NCI-H774 (cell line): ENCODE data around the gene UBE2E3.
"Not testable (repeated sequence)": the region's sequence is repeated elsewhere in the genome, so short reads cannot be mapped to it uniquely, and the experiment has no call there.

ENCODE experiments used
- DNase-seq: peaks from one replicate; lab custom pipeline; 2025; lab: John Stamatoyannopoulos, UW

Gene UBE2E3

DNA sequence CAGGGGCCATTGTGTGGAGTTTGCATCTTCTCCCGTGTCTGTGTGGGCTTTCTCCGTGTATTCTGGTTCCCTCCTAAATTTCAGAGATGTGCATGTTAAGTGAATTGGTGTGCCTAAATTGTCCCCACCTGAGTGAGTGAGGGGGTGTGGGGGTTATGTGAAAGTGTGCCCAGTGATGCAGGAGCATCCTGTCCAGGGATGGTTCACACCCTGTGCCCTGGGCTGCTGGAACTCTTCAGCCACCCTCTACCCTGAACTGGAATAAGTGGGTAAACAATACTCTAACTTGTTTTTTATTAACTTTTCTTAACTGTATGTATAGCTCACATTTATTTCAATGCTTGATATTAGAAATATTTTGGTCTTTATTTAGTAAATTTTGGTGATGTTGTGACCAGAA is 56.0 kb downstream of the UBE2E3 start:
- no peak for DNase-seq

DNA sequence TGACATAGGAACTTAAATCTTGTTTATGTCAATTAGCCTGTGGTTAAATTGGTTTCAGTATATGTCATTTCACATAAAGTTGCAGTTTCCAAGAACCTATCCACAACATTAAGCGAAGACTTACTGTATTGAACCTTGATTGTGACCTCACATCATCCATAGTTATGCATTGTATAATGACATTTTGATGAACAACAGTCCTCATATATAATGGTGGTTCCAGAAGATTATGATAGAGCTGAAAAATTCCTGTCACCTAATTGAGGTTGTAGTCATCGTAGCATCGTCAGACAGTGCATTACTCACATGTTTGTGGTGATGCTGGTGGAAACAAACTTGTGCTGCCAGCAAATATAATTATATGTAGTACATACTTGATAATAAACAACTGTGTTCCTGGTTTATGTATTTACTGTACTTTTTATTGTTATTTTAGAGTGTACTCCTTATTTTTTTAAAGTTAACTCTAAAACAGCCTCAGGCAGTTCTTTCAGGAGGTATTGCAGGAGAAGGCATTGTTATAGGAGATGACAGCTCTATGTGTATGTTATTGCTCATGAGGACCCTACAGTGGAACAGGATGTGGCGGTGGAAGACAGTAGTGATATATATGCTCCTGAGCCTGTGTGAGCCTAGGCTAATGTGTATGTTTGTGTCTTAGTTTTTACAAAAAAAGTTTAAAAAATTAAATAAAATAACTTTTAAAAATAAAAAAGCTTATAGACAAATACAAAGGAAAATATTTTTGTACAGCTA is 56.6 kb downstream of the UBE2E3 start:
- DNase-seq: no peak

DNA sequence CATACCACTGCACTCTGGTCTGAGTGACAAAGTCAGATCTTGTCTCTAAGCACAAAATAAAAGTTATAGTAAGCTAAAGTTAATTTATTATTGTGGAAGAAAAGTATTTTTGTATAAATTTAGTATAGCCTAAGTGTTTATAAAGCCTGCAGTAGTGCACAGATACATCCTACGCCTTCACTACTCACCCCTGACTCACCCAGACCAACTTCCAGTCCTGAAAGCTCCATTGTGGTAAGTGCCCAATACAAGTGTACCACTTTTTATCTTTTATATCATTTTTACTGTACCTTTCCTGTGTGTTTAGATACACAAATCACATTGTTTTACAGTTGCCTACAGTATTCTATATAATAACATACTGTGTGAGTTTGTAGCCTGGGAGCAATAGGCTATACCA is 57.5 kb downstream of the UBE2E3 start:
- no peak for DNase-seq

DNA sequence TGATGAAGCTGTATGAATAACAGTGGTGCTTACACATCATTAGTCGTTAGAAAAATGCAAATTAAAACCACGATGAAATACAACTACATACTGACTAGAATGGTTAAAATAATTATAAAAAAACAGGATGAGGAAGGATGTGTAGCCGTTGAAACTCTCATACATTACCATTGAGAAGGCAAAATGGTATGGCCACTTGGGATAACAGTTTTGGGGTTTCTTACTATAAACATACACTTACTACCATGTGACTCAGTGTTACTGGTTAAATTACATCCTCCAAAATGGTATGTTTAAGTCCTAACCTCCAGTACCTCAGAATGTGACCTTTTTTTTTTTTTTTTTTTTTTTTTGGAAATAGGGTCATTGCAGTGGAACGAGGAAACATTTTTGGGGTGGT is 58.4 kb downstream of the UBE2E3 start:
- DNase-seq: no peak

DNA sequence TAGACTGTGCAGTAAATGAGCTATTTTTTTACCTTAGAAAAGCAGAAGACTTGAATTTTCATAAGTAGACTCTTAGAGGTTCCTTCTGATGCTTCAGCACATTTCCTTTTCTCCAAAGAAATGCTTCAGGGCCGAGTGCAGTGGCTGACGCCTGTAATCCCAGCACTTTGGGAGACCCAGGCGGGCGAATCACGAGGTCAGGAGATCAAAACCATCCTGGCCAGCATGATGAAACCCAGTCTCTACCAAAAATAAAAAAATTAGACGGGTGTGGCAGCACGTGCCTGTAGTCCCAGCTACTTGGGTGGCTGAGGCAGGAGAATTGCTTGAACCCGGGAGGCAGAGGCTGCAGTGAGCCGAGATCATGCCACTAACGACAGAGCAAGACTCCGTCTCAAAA is 60.4 kb downstream of the UBE2E3 start:
- DNase-seq: not testable (repeated sequence)

DNA sequence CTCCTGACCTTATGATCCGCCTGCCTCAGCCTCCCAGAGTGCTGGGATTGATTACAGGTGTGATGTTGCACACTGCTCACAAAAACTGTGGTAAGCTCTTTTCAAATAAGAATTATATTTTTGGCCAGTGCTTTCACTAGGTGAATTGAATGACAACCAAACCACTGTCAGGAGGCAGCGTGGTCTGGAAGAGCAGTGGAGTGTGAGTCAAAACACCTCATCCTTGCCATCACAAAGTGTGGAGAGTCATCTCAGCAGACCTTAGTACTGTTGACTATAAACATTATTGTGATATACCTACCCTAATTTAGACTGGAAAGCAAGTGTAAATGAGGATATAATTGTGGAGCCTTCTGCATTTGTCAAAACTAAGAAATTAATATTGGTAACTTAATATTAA is 61.3 kb downstream of the UBE2E3 start:
- DNase-seq: no peak

DNA sequence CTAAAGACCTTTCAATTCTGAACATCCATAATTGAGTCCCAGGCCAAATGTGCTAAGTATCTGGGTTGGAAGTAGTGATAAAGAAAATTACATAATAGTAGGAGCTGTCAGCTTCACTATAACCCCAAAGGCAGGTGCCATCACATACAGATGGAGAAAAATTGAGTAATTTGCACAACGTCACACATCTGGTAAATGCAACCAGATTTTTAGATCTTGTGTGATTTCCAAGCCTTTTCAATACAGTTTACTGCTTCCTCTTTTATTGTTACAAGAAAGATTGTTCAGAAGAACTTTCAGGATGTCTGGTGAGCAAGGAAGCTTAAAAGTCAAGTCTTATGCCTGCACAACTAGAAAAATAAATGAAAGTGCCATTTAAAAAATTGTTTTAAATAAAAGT is 62.3 kb downstream of the UBE2E3 start:
- no peak for DNase-seq

DNA sequence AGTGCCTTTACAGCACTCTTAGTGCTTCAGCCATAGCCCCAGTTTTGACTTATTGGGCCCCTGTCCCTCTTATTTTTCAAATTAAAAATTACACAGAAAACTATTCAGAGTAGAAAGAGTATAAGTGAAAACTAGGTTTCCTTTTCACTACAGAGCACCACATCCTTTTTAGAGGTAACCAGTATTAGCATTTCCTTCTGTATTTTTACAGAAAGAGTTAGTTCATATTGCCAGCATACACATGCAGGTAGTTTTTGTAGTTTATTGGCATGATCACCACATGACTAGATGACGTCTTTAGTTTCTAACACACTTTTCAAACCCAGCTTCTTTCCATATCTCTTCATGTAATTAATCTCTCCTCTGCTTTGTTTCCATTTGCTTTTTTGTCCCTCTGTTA is 66.4 kb downstream of the UBE2E3 start:
- no peak for DNase-seq

DNA sequence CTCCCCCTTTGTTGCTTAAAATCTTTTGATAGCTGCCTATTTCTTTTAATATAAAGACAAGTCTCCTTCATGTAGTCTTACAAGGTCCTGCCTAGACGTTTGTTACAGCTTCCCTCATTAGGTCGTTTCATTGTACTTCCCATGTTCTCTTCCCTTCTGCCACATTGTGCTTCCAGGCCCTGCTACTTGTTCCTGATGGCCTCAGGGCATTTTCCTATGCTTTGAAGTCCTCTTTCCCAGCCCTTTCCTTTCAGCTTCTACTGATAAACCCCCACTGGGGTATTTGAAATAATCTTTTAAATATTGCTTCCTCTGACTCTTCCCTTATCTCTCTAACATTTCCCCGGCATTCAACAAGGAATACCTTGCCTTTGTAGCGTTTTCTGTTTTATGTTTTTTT is 67.4 kb downstream of the UBE2E3 start:
- no peak for DNase-seq

DNA sequence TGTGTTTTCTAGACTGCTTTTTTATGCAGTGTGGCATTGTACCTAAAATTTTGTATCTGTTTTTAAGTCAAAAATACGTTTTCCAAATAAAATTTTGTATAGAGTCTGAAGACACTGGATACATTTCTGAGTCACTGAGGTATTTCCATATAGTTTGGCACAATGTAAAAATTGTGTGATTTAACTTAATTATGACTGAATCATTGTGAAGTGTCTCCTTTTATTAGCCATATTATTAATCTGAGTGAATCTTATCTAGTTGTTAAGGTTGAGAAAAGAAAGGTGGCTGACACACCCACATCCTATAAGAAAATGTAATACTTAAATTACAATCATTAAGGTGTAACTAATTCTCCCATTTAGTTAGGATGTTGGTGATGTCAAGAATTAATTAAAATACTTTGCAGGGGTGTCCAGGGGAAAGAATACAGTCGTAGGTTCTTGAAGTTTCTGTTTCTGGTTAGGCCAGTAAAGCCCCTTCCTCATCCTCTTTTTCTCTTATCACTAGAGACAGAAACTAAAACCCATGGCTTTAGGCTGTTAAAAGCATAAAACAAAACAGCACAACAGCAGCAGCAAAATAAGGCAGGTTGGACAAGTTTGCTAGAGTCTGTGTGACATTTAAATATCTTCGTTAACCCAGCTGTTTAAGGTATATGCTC is 71.6 kb downstream of the UBE2E3 start:
- no peak for DNase-seq

DNA sequence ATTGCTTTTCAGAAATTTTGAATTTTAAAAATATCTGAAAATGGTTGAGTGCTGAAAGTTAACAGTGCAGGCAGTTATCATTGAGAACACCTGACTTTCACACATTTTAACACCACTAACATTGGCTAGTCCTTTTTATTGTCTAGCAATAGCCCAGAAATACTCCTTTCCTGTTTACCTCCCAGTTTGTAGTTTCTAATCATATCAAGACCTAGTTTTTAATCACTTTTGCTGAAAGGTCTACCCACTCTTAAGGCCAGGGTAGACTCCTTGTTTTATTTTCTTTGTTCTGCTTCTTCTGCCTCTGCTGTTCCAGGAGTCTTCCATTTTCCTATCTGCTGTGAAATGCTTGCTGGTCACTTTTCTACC is 72.1 kb downstream of the UBE2E3 start:
- DNase-seq: no peak

DNA sequence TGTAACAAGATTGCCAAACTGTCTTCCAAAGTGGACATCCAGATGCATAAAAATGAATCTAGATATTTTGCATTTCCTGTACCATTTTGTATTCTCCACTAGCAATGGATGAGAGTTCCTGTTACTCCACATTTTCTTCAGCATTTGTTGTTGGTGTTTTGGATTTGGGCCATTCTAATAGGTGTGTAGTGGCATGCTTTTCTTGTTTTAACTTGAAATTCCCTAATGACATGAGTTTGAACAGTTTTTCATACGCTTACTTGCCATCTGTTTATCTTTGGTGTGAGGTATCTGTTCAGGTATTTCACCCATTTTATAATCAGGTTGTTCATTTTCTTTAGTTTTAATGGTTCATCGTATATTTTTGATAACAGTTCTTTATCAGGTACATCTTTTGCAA is 73.9 kb downstream of the UBE2E3 start:
- DNase-seq: no peak

DNA sequence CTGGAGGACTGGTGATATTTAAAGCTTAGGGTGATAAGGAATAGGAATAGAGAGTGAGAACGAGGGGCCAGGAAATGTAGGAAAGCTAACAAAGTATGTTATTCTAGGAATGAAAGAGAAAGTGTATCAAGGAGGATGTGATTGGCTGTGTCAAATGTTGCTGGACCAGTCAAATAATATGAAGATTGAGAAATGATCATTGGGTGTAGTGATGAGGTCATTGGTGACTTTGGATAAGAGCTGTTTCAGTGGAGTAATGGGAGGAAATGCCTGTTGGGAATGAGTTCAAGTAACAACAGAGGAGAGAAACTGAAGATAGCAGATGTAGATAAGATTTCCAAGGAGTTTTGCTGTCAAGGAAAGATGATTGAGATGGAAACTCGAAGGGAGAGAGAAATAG is 74.4 kb downstream of the UBE2E3 start:
- no peak for DNase-seq

DNA sequence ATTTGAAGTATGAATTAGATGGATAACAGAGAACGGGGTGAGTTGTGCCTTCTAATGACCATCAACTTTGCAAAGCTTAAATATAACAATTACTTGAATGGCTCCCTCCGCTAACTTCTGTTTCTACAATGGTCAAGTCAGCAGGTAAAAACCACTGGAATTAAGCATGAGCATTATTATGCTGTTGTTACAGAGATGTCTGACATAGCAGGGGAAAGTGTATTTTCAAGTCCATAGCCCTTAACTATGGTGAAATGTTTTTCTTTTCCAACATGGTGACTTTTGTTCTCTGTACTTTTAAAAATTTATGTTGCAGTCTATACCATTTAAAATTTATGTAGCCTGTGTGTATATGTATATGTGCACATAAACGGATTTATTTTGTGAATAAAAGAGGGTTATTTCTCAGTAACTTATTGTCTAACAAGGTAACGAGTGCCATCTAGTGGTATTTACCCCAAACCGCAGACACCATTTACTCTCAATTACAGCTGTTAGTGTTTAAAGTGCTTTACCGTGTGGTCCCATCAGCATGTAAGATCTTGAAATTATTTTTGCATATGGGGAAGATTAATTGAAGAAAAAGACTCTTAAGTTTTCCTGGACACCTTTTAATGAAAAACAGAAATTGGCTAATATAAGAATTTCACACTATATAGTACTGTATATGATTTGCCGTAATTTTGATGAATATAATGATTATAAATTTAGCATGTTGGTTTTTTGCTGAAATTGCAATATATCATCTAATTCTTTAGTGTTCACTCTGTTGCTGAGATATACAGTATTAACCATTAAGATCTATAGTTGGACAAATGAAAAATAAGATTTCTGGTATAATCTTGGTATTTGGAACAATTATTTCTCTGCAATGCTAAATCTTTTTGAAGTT is 78.2 kb downstream of the UBE2E3 start:
- DNase-seq: peak; percentile 41

DNA sequence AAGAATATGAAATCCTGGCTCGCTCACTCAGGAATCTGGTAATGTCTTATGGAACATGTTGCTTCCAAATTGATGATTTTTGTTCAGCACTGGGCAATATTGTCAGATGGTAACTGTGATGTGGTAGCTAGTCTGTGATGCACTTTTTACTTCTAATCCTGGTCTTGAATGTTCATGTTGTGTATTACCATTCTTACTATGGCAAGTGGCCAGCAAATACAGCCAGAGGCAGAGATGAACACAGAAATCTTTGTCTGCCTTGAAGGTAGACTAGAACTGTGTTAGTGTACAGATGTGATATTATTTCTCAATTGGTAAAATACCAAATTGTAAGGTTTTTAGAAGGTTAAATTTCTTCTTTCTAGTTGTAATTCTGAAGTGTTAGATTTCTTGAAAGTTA is 83.3 kb downstream of the UBE2E3 start:
- DNase-seq: no peak

DNA sequence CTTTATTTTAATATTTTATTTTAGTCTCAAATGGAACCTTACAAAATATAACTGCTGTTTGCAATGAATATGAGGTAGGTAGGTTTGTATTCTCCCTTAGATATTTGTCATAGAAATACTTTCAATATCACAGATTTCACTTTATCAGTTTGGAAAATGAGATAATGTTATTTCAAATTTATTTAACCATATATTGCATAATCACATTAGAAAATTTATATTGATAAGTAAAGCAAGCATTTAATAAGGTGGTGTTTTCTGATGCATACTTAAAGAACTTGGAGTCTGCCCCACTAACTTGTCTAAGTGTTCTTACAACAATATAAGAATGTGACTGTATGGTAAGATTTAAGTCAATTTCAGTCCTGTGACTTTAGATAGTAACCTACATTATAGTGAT is 85.1 kb downstream of the UBE2E3 start:
- DNase-seq: no peak

DNA sequence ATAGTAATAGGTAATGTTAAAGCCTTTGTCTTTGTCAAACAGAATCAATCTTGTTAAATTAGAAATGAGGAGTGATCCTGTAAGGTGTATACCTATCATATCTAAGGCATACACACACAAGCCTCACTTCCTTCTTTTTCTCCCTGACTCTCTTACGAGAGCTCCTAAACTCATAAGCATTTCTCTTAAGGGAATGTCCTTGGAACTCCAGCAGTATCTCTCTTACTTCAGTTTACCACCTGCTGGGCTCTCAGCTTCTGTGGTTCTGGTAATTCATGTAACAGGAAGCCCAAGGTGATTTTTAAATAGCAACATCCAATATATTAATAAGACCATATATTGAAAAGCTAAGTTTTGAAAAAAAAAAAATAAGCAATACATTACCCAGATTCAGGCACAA is 85.9 kb downstream of the UBE2E3 start:
- DNase-seq: no peak

DNA sequence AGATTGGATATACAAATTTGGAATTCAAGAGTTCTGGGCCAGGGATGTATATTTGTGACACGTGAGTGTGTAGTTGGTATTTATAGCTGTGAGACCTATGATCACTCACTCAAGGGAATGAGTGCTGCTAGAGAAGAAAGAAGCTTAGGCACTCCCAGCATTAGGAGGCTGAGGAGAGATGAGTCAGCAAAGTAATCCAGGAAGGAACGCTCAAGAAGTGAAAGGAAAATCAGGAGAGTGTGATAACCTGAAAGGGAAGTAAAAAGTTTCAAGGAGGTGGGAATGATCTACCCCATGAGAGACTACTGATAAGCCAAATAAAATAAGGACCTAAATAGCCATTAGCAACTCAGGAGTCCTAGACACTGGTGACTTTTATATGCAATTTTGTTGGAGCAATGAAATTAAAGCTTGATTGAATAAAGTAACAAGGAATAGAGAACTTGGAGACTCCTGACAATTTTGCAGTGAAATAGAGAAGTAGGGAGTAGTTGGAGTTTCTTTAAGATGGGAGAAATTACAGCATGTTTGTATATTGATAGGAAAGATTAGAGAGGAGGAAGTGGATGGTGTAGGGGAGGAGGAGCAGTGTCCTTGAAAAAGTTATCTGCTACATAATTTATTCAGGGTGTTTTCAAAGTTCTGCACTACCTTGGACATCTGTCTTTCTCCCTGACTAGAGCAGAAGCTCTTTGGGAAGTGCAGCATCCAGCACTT is 89.9 kb downstream of the UBE2E3 start:
- no peak for DNase-seq

DNA sequence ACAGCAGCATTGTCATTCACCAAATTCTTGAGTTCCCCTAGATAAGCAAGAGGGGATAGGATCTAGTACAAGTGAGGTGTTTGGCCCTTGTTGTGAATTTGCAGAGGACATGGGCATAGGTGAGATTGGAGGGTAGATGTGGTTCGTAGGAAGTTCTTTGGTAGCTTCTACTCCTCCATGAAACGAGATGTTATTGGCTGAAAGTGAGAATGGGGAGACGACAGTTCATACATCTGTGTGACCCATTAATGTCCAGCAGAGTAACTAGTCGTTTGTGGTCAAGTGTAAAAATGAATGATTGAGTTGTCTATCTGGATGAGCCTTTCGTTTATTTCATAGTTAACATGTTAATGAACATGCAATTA is 90.4 kb downstream of the UBE2E3 start:
- no peak for DNase-seq

DNA sequence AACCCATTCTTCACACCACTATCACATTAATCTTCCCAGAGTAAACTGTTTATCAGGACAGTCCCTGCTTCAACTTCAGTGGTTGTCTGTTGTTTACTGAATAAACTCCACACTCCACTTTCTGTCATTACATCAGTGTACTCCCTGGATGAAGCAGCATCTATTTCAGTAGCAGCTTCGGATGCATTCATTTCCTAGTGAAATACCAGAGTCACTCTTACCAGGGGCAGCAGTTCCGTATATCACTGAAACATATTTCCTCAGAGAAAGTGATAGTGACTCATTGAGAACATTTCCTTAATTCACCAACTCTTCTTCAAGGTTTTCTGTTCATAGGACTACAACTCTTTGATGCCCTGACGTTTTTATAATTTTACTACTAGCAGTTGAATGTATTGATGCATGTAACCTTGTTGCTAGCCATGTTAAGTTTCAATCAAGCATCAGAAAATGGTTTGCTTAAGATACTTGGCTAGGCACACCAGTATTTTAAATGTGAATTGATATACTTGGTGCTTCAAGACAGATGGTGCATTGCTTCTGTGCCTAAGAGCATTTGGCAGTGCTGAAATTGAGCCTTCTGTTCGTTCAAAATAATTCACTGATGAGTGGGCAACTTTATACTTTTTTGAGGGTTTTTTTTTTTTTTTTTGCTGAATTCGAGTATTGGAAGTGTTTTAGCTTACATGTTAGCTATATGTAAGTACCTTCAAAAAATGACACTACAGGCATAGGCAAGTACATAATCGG is 92.3 kb downstream of the UBE2E3 start:
- DNase-seq: no peak

DNA sequence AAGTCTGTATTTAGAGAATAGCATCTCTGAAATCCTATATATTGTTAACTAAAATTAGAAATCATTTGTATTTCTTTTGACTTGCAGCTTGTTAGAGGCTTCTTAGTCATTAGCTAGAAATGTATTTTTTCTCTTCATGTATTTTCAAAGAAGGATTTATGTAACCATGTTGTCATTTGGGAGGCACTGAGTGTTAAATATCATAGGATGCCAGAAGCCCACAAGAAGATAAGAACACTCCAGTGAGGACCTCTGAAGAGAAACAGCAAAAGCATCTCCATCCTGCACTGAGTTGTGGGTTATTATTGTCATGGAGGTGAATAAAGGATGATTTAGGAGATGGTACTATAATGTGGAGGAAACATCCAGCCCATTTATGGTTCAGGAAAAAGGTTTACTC is 93.5 kb downstream of the UBE2E3 start:
- no peak for DNase-seq

DNA sequence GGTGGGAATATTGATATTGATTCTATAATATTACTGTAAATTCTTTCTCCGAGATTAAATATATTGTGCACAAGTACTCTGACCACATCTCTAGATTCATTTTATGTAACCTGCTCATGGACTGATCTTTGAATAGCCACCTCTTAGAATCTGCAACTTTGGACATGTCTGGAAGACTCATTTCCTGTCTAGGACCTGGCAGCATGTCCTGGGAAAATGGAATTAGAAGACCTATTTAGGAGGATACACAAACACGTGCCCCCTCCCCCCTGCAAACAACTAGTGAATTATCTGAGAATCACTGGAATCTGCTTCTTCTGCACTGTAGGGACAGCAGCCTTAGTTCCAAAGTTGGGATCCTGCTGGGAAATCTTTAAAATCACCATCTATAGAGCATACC is 94.1 kb downstream of the UBE2E3 start:
- DNase-seq: no peak
